ENCODE measurements around the gene PRKCB.
"Not testable (repeated sequence)": the region's sequence is repeated elsewhere in the genome, so short reads cannot be mapped to it uniquely, and the experiment has no call there.

PRKCB gene

GRCh38 chr16:24189941-24190340 is 354.2 kb downstream of the PRKCB start:
- DNase-seq = no peak

- no peak for DNase-seq
Measured at GRCh38 chr16:24191876-24192402, 356.2 kb downstream of the PRKCB start.

GRCh38 chr16:24195221-24195620 is 359.4 kb downstream of the PRKCB start:
- no peak for DNase-seq

GRCh38 chr16:24198807-24199533 is 363.2 kb downstream of the PRKCB start:
- DNase-seq = no peak

GRCh38 chr16:24203675-24204074 is 367.9 kb downstream of the PRKCB start:
- DNase-seq = no peak

- DNase-seq = no peak
Measured at GRCh38 chr16:24204150-24204665, 368.4 kb downstream of the PRKCB start.

GRCh38 chr16:24206926-24207325 is 371.1 kb downstream of the PRKCB start:
- DNase-seq = no peak

GRCh38 chr16:24208710-24209109 is 372.9 kb downstream of the PRKCB start:
- peak; percentile 8 for DNase-seq

GRCh38 chr16:24214992-24215391 is 379.2 kb downstream of the PRKCB start:
- no peak for DNase-seq

GRCh38 chr16:24216961-24217360 is 381.2 kb downstream of the PRKCB start:
- no peak for DNase-seq

GRCh38 chr16:24217461-24217860 is 381.7 kb downstream of the PRKCB start:
- no peak for DNase-seq

- DNase-seq = no peak
Measured at GRCh38 chr16:24218299-24218698, 382.5 kb downstream of the PRKCB start.

GRCh38 chr16:24221219-24221618 is 385.4 kb downstream of the PRKCB start:
- no peak for DNase-seq

- no peak for DNase-seq
Measured at GRCh38 chr16:24228514-24228913, 392.7 kb downstream of the PRKCB start.

GRCh38 chr16:24232936-24233335 is 397.2 kb downstream of the PRKCB start:
- no peak for DNase-seq

GRCh38 chr16:24234737-24235136 is 399.0 kb downstream of the PRKCB start:
- no peak for DNase-seq

- no peak for DNase-seq
Measured at GRCh38 chr16:24235806-24236205, 400.0 kb downstream of the PRKCB start.

GRCh38 chr16:24238846-24239245 is 403.1 kb downstream of the PRKCB start:
- DNase-seq = not testable (repeated sequence)

- no peak for DNase-seq
Measured at GRCh38 chr16:24246911-24247607, 411.3 kb downstream of the PRKCB start.

GRCh38 chr16:24253192-24253591 is 417.4 kb downstream of the PRKCB start:
- DNase-seq = peak; percentile 69

GRCh38 chr16:24255456-24256371 is 419.9 kb downstream of the PRKCB start, which contains the start of gene CACNG3:
CACNG3 (plus strand) TSS chr16:24256335; CDS start chr16:24256755, 420 bp downstream.
- DNase-seq = no peak

- DNase-seq = no peak
Measured at GRCh38 chr16:24257958-24258357, 422.2 kb downstream of the PRKCB start.

- DNase-seq = no peak
Measured at GRCh38 chr16:24258791-24259190, 423.0 kb downstream of the PRKCB start.
